Measurements from ENCODE around the gene CTBP2.

GRCh38 chr10:124993345-124993708 is 167.0 kb downstream of the CTBP2 start:
- TF ChIP-seq CTCF (optimal IDR thresholded peaks at IDR 0.05 in 1 of 3, IDR thresholded peaks at IDR 0.05 in 1 of 3, conservative IDR thresholded peaks at IDR 0.05 in 1 of 3; ENCODE audit: extremely low read depth in 1 of 3, insufficient read depth in 2 of 3, low read length in 3 of 3) (no peak), EZH2 (IDR thresholded peaks at IDR 0.05; ENCODE audit: low read length) (no peak)

Data from keratinocyte (primary cell).